Upper lobe of left lung (tissue), 6 donors: ENCODE measurements around the gene TKFC. TPM values are rescaled to one million over a fixed set of nuclear protein-coding genes. Genes with fewer than 3 reads are reported as not detected.

Experiments
- ATAC-seq, 2 donors: fragments of 200-7000 bp; cut with Tn5 transposase; one replicate each; pipeline ENCODE4 v1.9.1; 2022; ENCODE audit warnings: mild to moderate bottlenecking in 2 of 2, moderate library complexity in 2 of 2; ENCODE audit not compliant: low FRiP score in 2 of 2
- DNase-seq, 2 donors: peaks; one replicate each; pipeline ENCODE4 v3.0.0-alpha.2; 2019 to 2020
- H3K27ac ChIP-seq, 4 donors: fragments of 200-600 bp; sonication (generic); one replicate each; pipeline ENCODE4 v1.5.1; 2016 to 2019
- H3K27me3 ChIP-seq, 4 donors: fragments of 200-600 bp; sonication (generic); one replicate each; pipeline ENCODE4 v1.5.1; 2017 to 2019
- H3K36me3 ChIP-seq, 4 donors: fragments of 200-600 bp; sonication (generic); one replicate each; pipeline ENCODE4 v1.5.1; 2016 to 2019
- H3K4me1 ChIP-seq, 4 donors: fragments of 200-600 bp; sonication (generic); one replicate each; pipeline ENCODE4 v1.5.1; 2018 to 2019
- H3K4me3 ChIP-seq, 4 donors: fragments of 200-600 bp; sonication (generic); one replicate each; pipeline ENCODE4 v1.5.1; 2017 to 2019; ENCODE audit warnings: mild to moderate bottlenecking in 2 of 4, moderate library complexity in 1 of 4
- H3K9me3 ChIP-seq, 4 donors: fragments of 200-600 bp; sonication (generic); one replicate each; pipeline ENCODE4 v1.5.1; 2018 to 2019
- CTCF ChIP-seq, 6 experiments: fragments of 450-650 bp in 4 of 6; fragments of 200-600 bp in 2 of 6; sonication (generic) in 2 of 6; IDR thresholded peaks; one replicate each; pipeline ENCODE4 v1.5.1; 2016 to 2019; ENCODE audit warnings: antibody characterized with exemption in 6 of 6
- EP300 ChIP-seq, 4 donors: sonication (generic); formaldehyde crosslinking; IDR thresholded peaks; one replicate each; pipeline ENCODE4 v1.5.1; 2017; ENCODE audit warnings: antibody characterized with exemption in 4 of 4, control low read depth in 2 of 4
- POLR2A ChIP-seq, 4 donors: fragments of 450-650 bp; IDR thresholded peaks; one replicate each; pipeline ENCODE4 v1.5.1; 2016 to 2017; ENCODE audit warnings: antibody characterized with exemption in 4 of 4, mild to moderate bottlenecking in 2 of 4
- POLR2AphosphoS5 ChIP-seq, 2 donors: sonication (generic); formaldehyde crosslinking; IDR thresholded peaks; one replicate each; pipeline ENCODE4 v1.5.1; 2017; ENCODE audit warnings: antibody characterized with exemption in 2 of 2
- WGBS, 2 donors: methylation state at CpG; one replicate each; pipeline ENCODE4 v1.1.5; 2017 to 2018; 5-methylcytosine and 5-hydroxymethylcytosine counted together
- total RNA-seq, 6 donors: library from RNA; depleted of rRNA in 4 of 6; stranded (reverse); fragments of >200 nt in 4 of 6; gene quantifications; one replicate each; pipeline versions ENCODE4 v1.1.0 to v1.2.1, GENCODE V29; 2016 to 2021
- donor health status: DM: no; HTN: no; CAD: no; lungs with moderate emphysema.
- donor health status: DM: no; HTN: yes; CAD: no; lungs with severe emphysema.

The TKFC gene
- total RNA-seq, 6 donors from 2014 or later: 26.4 to 75.4 (median 36.1) TPM

- H3K27ac ChIP-seq: no peak overlapping the region
- H3K4me1 ChIP-seq: peaks cover 5 to 9% (median 6%) of the 10 kb centered on the region in 4 donors
- whole genome bisulfite sequencing, 2 donors: 85 to 87% methylated on average over 15 of the region's 15 CpGs
- no peaks in the 10 kb centered on the region for H3K36me3 ChIP-seq
- H3K9me3 ChIP-seq: no peaks in the 10 kb centered on the region
- no peaks in the 10 kb centered on the region for H3K27me3 ChIP-seq
- no peak overlapping the region for H3K4me3 ChIP-seq
- TF ChIP-seq EP300 (IDR thresholded peaks at IDR 0.05): no peak
- no peak for TF ChIP-seq CTCF (IDR thresholded peaks at IDR 0.05)
- TF ChIP-seq POLR2AphosphoS5 (IDR thresholded peaks at IDR 0.05): no peak
- TF ChIP-seq POLR2A (IDR thresholded peaks at IDR 0.05): no peak
- DNase-seq: no peak
- ATAC-seq: peak; percentile 19 to 35
Observed at GRCh38 chr11:61384271-61385242, 51.5 kb downstream of the TKFC start.

- H3K27me3 ChIP-seq: no peaks in the 10 kb centered on the region
- no peaks in the 10 kb centered on the region for H3K9me3 ChIP-seq
- peaks cover 13 to 23% (median 16%) of the 10 kb centered on the region in 4 donors for H3K4me1 ChIP-seq
- no peak overlapping the region for H3K27ac ChIP-seq
- DNase-seq: no peak
- 53 to 55% methylated on average over 1 of the region's 1 CpG for WGBS, 2 donors
- TF ChIP-seq EP300 (IDR thresholded peaks at IDR 0.05) (no peak), POLR2AphosphoS5 (IDR thresholded peaks at IDR 0.05) (no peak), CTCF (IDR thresholded peaks at IDR 0.05) (no peak), POLR2A (IDR thresholded peaks at IDR 0.05) (no peak)
- H3K36me3 ChIP-seq: peaks cover 0 to 12% (median 3%) of the 10 kb centered on the region in 4 donors
- ATAC-seq: no peak
- H3K4me3 ChIP-seq: no peak overlapping the region
Observed at GRCh38 chr11:61390161-61390560, 57.1 kb downstream of the TKFC start.

GRCh38 chr11:61392981-61393595, 60.1 kb downstream of the TKFC start:
- 3 to 7% methylated on average over 14 to 15 of the region's 15 CpGs for WGBS, 2 donors
- Histone ChIP-seq H3K36me3 (peaks cover 0 to 30% (median 8%) of the 10 kb centered on the region in 4 donors), H3K27ac (peak overlapping the region; percentile 65 to 94 (median 86)), H3K4me1 (peaks cover 8 to 16% (median 10%) of the 10 kb centered on the region in 4 donors), H3K4me3 (peak overlapping the region; percentile 48 to 80 (median 76)), H3K27me3 (no peaks in the 10 kb centered on the region), H3K9me3 (no peaks in the 10 kb centered on the region)
- ATAC-seq: peak in 1 of 2 donors; percentile 25
- no peak for TF ChIP-seq EP300 (IDR thresholded peaks at IDR 0.05)
- TF ChIP-seq POLR2A (IDR thresholded peaks at IDR 0.05): no peak
- TF ChIP-seq CTCF (IDR thresholded peaks at IDR 0.05): no peak
- no peak for TF ChIP-seq POLR2AphosphoS5 (IDR thresholded peaks at IDR 0.05)
- DNase-seq: no peak

Other genes starting within 250 kb of the TKFC start
- 1 to 10 TPM; 1.2 to 3.1 (median 2.1) TPM for gene CD5, start 230.7 kb upstream of the TKFC start, total RNA-seq
- gene VPS37C, start 171.8 kb upstream of the TKFC start, total RNA-seq: 10 to 100 TPM; 14.7 to 42.0 (median 24.3) TPM
- gene PGA3, start 129.7 kb upstream of the TKFC start, total RNA-seq: under 1 TPM in 2 of 6 donors, not detected in 4; 0.14 to 0.67 TPM
- gene PGA4, start 110.9 kb upstream of the TKFC start, total RNA-seq: under 1 TPM in 2 of 6 donors, not detected in 4; 0.14 to 0.44 TPM
- gene PGA5, start 92.1 kb upstream of the TKFC start, total RNA-seq: 1 to 10 TPM in 1 of 6 donors, under 1 TPM in 1, not detected in 4; 0.30 to 1.2 TPM
- 10 to 100 TPM in 1 of 6 donors, 1 to 10 TPM in 1, under 1 TPM in 4; 0.40 to 10.5 (median 0.79) TPM for gene VWCE, start 37.9 kb upstream of the TKFC start, total RNA-seq
- gene DDB1, start 123 bp upstream of the TKFC start, total RNA-seq: 100 to 1,000 TPM in 5 of 6 donors, 10 to 100 TPM in 1; 98.4 to 152 (median 139) TPM
- gene CYB561A3, start 28.7 kb downstream of the TKFC start, total RNA-seq: 100 to 1,000 TPM in 1 of 6 donors, 10 to 100 TPM in 5; 30.3 to 113 (median 50.4) TPM
- gene TMEM138, start 29.1 kb downstream of the TKFC start, total RNA-seq: 10 to 100 TPM; 23.5 to 95.3 (median 34.5) TPM
- gene TMEM216, start 59.4 kb downstream of the TKFC start, total RNA-seq: 10 to 100 TPM in 3 of 6 donors, 1 to 10 TPM in 2, under 1 TPM in 1; 0.78 to 16.1 (median 10.1) TPM
- 10 to 100 TPM; 34.5 to 81.7 (median 57.1) TPM for gene CPSF7, start 96.7 kb downstream of the TKFC start, total RNA-seq
- 10 to 100 TPM; 20.9 to 63.9 (median 34.6) TPM for gene SDHAF2, start 96.9 kb downstream of the TKFC start, total RNA-seq
- gene LRRC10B, start 175.5 kb downstream of the TKFC start, total RNA-seq: 10 to 100 TPM in 2 of 6 donors, 1 to 10 TPM in 3, under 1 TPM in 1; 0.31 to 24.2 (median 8.5) TPM
- 1 to 10 TPM; 2.1 to 7.3 (median 4.9) TPM for gene SYT7, start 247.8 kb downstream of the TKFC start, total RNA-seq